Neural crest cell (in vitro differentiated cells): Measurements from ENCODE around the gene FLRT1. TPM values are rescaled to one million over a fixed set of nuclear protein-coding genes. Genes with fewer than 3 reads are reported as not detected.

ENCODE experiments used
- DNase-seq: peaks from one replicate; pipeline ENCODE4 v3.0.0; 2021; ENCODE audit warnings: low read depth, mixed read lengths, low spot score
- H3K27ac Mint-ChIP-seq: one replicate; pipeline ENCODE4 v1.8.0; 2021; ENCODE audit warnings: mild to moderate bottlenecking, mixed read lengths; ENCODE audit not compliant: unreplicated experiment
- H3K27me3 Mint-ChIP-seq: 2 replicates; pipeline ENCODE4 v1.8.0; 2021; ENCODE audit warnings: low read depth, mild to moderate bottlenecking, mixed read lengths
- H3K36me3 Mint-ChIP-seq: 2 replicates; pipeline ENCODE4 v1.8.0; 2021; ENCODE audit warnings: low read depth, mild to moderate bottlenecking, mixed read lengths
- H3K4me1 Mint-ChIP-seq: 2 replicates; pipeline ENCODE4 v1.8.0; 2021; ENCODE audit warnings: mixed read lengths
- H3K4me3 Mint-ChIP-seq: one replicate; pipeline ENCODE4 v1.8.0; 2021; ENCODE audit warnings: mild to moderate bottlenecking, mixed read lengths
- H3K9me3 Mint-ChIP-seq: 2 replicates; pipeline ENCODE4 v1.8.0; 2021; ENCODE audit warnings: mixed read lengths
- total RNA-seq: library from RNA; stranded (reverse); gene quantifications from 2 replicates; pipeline ENCODE4 v1.2.1, GENCODE V29; 2021
- TF ChIP-seq, protein P1 (sequence below): fragments of 200-600 bp; sonication (generic); conservative IDR thresholded peaks from 2 replicates; pipeline ENCODE4 v1.5.0; 2021; ENCODE audit warnings: antibody characterized with exemption, mild to moderate bottlenecking

The FLRT1 gene
- total RNA-seq, 1 donor from 2014 or later = 3.0 TPM

DNA sequence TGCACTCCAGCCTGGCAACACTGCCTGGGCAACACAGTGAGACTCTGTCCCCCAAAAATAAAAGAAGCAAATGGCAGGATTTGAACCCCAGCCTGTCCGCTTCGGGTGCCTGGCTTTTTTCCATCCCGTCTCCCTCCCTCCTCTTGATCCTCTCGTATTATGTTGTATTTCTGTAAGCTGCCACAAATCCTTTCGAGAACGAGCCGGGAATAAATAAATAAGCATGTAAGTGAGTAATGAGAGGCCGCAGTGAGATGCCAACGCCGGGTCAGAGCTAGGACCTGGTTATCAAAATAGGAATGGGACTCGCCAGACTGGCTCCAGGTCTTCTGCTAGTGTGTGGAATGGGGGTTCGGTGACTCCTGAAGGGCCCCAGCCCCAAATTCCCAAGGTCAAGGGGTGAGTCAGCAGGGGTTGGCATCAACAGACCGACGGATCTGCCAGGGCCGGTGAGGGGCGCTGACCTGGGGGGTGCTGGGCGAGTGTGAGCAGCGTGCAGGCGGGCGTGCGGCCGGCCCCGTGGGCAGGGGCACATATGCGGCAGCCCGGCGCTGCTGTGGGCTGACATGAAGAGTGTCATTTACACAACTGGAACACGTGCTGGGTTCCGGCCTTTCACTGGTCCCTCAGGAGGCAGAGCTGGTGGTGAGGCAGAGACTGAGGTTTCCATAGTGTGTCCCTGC lies 47.8 kb downstream of the FLRT1 start:
- H3K27ac Mint-ChIP-seq = no peak overlapping the region
- H3K9me3 Mint-ChIP-seq = no peaks in the 10 kb centered on the region
- H3K4me1 Mint-ChIP-seq = peaks cover 10% of the 10 kb centered on the region
- H3K4me3 Mint-ChIP-seq = no peak overlapping the region
- TF ChIP-seq, protein P1, sequence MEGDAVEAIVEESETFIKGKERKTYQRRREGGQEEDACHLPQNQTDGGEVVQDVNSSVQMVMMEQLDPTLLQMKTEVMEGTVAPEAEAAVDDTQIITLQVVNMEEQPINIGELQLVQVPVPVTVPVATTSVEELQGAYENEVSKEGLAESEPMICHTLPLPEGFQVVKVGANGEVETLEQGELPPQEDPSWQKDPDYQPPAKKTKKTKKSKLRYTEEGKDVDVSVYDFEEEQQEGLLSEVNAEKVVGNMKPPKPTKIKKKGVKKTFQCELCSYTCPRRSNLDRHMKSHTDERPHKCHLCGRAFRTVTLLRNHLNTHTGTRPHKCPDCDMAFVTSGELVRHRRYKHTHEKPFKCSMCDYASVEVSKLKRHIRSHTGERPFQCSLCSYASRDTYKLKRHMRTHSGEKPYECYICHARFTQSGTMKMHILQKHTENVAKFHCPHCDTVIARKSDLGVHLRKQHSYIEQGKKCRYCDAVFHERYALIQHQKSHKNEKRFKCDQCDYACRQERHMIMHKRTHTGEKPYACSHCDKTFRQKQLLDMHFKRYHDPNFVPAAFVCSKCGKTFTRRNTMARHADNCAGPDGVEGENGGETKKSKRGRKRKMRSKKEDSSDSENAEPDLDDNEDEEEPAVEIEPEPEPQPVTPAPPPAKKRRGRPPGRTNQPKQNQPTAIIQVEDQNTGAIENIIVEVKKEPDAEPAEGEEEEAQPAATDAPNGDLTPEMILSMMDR = no peak
- DNase-seq = no peak
- H3K27me3 Mint-ChIP-seq = peaks cover 8% of the 10 kb centered on the region
- H3K36me3 Mint-ChIP-seq = no peaks in the 10 kb centered on the region

DNA sequence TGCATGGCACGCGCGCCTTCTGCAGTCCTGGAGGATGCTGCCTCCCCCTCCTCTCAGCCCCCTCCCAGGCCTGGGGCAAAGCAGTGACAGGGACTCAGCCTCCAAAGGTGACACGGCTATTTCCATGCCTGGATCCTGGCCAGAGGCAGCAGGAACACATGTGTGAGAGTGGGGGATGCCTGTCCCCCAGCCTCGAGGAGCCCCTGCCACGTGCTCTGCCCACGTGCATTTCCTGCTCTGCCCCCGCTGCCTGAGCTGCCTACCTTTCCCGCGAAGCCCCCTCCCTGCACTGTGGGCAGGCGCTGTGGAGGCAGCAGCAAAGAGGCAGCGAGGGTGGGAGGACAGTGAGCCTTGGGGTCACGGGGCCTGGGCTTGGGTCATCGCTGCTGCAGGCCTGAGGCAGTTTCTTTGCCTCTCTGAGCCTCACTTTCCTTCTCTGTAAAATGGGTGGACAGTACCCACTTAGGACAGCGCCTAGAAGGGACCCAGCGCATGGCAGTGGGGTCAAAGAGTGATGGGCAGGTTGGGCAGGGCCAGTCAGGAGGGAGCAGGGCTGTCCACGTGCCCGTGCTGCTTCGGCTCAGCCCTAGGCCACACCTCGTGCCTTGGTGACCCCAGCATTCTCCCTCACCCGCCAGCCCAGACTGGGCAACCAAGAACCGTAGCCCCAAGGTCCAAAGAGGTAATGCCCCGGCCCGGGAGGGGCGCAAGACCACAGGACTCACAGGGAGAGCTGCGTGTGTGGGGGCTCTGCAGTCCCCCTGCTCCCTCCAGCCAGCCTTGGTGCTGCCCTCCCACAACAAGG lies 48.6 kb downstream of the FLRT1 start:
- H3K27me3 Mint-ChIP-seq = peaks cover 8% of the 10 kb centered on the region
- H3K27ac Mint-ChIP-seq = no peak overlapping the region
- TF ChIP-seq, protein P1 = no peak
- peaks cover 13% of the 10 kb centered on the region for H3K4me1 Mint-ChIP-seq
- H3K36me3 Mint-ChIP-seq = no peaks in the 10 kb centered on the region
- H3K9me3 Mint-ChIP-seq = no peaks in the 10 kb centered on the region
- H3K4me3 Mint-ChIP-seq = no peak overlapping the region
- no peak for DNase-seq

- TF ChIP-seq, protein P1 = no peak
- Mint-ChIP-seq H3K9me3 (no peaks in the 10 kb centered on the region), H3K36me3 (no peaks in the 10 kb centered on the region), H3K4me1 (peaks cover 16% of the 10 kb centered on the region), H3K27me3 (peaks cover 8% of the 10 kb centered on the region), H3K4me3 (no peak overlapping the region), H3K27ac (no peak overlapping the region)
- no peak for DNase-seq
These were observed 49.4 kb downstream of the FLRT1 start for GRCh38 chr11:64084951-64085710.

Other genes with a start within 250 kb of the FLRT1 start
- 104 and 107 TPM in 2 replicates for gene SPINDOC, start 222.5 kb upstream of the FLRT1 start, total RNA-seq
- 42.4 and 42.9 TPM in 2 replicates for gene MARK2, start 196.8 kb upstream of the FLRT1 start, total RNA-seq
- 107 and 108 TPM in 2 replicates for gene RCOR2, start 118.8 kb upstream of the FLRT1 start, total RNA-seq
- gene NAA40, start 96.9 kb upstream of the FLRT1 start, total RNA-seq = 64.5 and 71.2 TPM in 2 replicates
- 349 and 389 TPM in 2 replicates for gene COX8A, start 61.3 kb upstream of the FLRT1 start, total RNA-seq
- gene OTUB1, start 49.5 kb upstream of the FLRT1 start, total RNA-seq = 122 and 124 TPM in 2 replicates
- gene MACROD1, start 130.2 kb downstream of the FLRT1 start, total RNA-seq = 22.1 and 26.1 TPM in 2 replicates
- gene STIP1, start 150.2 kb downstream of the FLRT1 start, total RNA-seq = 294 and 296 TPM in 2 replicates
- gene FERMT3, start 170.8 kb downstream of the FLRT1 start, total RNA-seq = 2.8 and 3.8 TPM in 2 replicates
- gene TRPT1, start 190.3 kb downstream of the FLRT1 start, total RNA-seq = 40.2 and 43.2 TPM in 2 replicates
- gene NUDT22, start 190.3 kb downstream of the FLRT1 start, total RNA-seq = 35.7 and 40.8 TPM in 2 replicates
- 27.2 TPM in 2 replicates for gene DNAJC4, start 194.6 kb downstream of the FLRT1 start, total RNA-seq
- 61.2 and 62.7 TPM in 2 replicates for gene VEGFB, start 198.7 kb downstream of the FLRT1 start, total RNA-seq
- gene FKBP2, start 205.2 kb downstream of the FLRT1 start, total RNA-seq = 29.2 and 33.7 TPM in 2 replicates
- 286 and 296 TPM in 2 replicates for gene PPP1R14B, start 211.0 kb downstream of the FLRT1 start, total RNA-seq
- 36.4 and 40.5 TPM in 2 replicates for gene PLCB3, start 215.6 kb downstream of the FLRT1 start, total RNA-seq
- 45.3 and 47.1 TPM in 2 replicates for gene BAD, start 248.7 kb downstream of the FLRT1 start, total RNA-seq
- 55.9 and 61.4 TPM in 2 replicates for gene GPR137, start 249.9 kb downstream of the FLRT1 start, total RNA-seq